GM23338 (cell line): Measurements from ENCODE around the gene PGAP3.

Experiments
- CREB1 ChIP-seq: fragments of 250-450 bp; sonication (Bioruptor Pico); IDR thresholded peaks from 2 replicates; pipeline ENCODE4 v1.5.0; 2020; ENCODE audit warnings: low read depth, mild to moderate bottlenecking, moderate library complexity
- CTCF ChIP-seq, 2 experiments: fragments of 200-600 bp in 1 of 2; sonication (generic) in 1 of 2; conservative IDR thresholded peaks; 2 replicates each; pipeline versions ENCODE4 v1.5.1 to v1.6.1; 2016 to 2017; ENCODE audit warnings: antibody characterized with exemption in 2 of 2, low read depth in 2 of 2, mild to moderate bottlenecking in 2 of 2, moderate library complexity in 1 of 2
- EZH2 ChIP-seq: fragments of 200-600 bp; sonication (generic); IDR thresholded peaks from one replicate; pipeline ENCODE4 v1.8.0; 2017; ENCODE audit warnings: antibody characterized with exemption, mild to moderate bottlenecking, low read depth; ENCODE audit not compliant: unreplicated experiment
- EZH2phosphoT487 ChIP-seq: fragments of 200-600 bp; sonication (generic); IDR thresholded peaks from one replicate; pipeline ENCODE4 v1.8.1; 2018; ENCODE audit warnings: antibody characterized with exemption; ENCODE audit not compliant: unreplicated experiment
- JUNB ChIP-seq: IDR thresholded peaks from one replicate; pipeline ENCODE4 v1.6.1; 2016; ENCODE audit warnings: antibody characterized with exemption; ENCODE audit not compliant: unreplicated experiment
- NANOG ChIP-seq: IDR thresholded peaks from 2 replicates; pipeline ENCODE4 v1.6.1; 2016; ENCODE audit warnings: antibody characterized with exemption, borderline replicate concordance
- POLR2AphosphoS5 ChIP-seq: IDR thresholded peaks from 2 replicates; pipeline ENCODE4 v1.6.1; 2016; ENCODE audit warnings: antibody characterized with exemption, low read depth
- STAT1 ChIP-seq: IDR thresholded peaks from one replicate; pipeline ENCODE4 v1.6.1; 2016; ENCODE audit warnings: antibody characterized with exemption; ENCODE audit not compliant: unreplicated experiment
- ZNF114 ChIP-seq: fragments of 250-450 bp; sonication (Bioruptor Pico); IDR thresholded peaks from 2 replicates; pipeline ENCODE4 v1.5.0; 2020; ENCODE audit warnings: mild to moderate bottlenecking, moderate library complexity
- ZNF331 ChIP-seq: fragments of 250-450 bp; sonication (Bioruptor Pico); IDR thresholded peaks from 2 replicates; pipeline ENCODE4 v1.5.0; 2020; ENCODE audit warnings: low read depth, mild to moderate bottlenecking, moderate library complexity
- TF ChIP-seq, protein P1 (sequence below): IDR thresholded peaks from one replicate; pipeline ENCODE4 v1.6.1; 2018; ENCODE audit warnings: antibody characterized with exemption; ENCODE audit not compliant: unreplicated experiment
- TF ChIP-seq, protein P2 (sequence below): IDR thresholded peaks from 2 replicates; pipeline ENCODE4 v1.6.1; 2016; ENCODE audit warnings: antibody characterized with exemption

GRCh38 chr17:39641097-39641496 lies 46.8 kb downstream of the PGAP3 start:
- TF ChIP-seq CTCF (conservative IDR thresholded peaks at IDR 0.05; ENCODE audit: low read depth in 2 of 2) = no peak
- TF ChIP-seq, protein P1, sequence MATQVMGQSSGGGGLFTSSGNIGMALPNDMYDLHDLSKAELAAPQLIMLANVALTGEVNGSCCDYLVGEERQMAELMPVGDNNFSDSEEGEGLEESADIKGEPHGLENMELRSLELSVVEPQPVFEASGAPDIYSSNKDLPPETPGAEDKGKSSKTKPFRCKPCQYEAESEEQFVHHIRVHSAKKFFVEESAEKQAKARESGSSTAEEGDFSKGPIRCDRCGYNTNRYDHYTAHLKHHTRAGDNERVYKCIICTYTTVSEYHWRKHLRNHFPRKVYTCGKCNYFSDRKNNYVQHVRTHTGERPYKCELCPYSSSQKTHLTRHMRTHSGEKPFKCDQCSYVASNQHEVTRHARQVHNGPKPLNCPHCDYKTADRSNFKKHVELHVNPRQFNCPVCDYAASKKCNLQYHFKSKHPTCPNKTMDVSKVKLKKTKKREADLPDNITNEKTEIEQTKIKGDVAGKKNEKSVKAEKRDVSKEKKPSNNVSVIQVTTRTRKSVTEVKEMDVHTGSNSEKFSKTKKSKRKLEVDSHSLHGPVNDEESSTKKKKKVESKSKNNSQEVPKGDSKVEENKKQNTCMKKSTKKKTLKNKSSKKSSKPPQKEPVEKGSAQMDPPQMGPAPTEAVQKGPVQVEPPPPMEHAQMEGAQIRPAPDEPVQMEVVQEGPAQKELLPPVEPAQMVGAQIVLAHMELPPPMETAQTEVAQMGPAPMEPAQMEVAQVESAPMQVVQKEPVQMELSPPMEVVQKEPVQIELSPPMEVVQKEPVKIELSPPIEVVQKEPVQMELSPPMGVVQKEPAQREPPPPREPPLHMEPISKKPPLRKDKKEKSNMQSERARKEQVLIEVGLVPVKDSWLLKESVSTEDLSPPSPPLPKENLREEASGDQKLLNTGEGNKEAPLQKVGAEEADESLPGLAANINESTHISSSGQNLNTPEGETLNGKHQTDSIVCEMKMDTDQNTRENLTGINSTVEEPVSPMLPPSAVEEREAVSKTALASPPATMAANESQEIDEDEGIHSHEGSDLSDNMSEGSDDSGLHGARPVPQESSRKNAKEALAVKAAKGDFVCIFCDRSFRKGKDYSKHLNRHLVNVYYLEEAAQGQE = no peak
- TF ChIP-seq EZH2 = no peak
- TF ChIP-seq POLR2AphosphoS5 = no peak
- no peak for TF ChIP-seq EZH2phosphoT487
- no peak for TF ChIP-seq CREB1
- no peak for TF ChIP-seq ZNF331 (CRISPR knock-in tag)
- TF ChIP-seq, protein P2, sequence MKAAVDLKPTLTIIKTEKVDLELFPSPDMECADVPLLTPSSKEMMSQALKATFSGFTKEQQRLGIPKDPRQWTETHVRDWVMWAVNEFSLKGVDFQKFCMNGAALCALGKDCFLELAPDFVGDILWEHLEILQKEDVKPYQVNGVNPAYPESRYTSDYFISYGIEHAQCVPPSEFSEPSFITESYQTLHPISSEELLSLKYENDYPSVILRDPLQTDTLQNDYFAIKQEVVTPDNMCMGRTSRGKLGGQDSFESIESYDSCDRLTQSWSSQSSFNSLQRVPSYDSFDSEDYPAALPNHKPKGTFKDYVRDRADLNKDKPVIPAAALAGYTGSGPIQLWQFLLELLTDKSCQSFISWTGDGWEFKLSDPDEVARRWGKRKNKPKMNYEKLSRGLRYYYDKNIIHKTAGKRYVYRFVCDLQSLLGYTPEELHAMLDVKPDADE = no peak
- TF ChIP-seq JUNB = no peak
- TF ChIP-seq NANOG = no peak
- no peak for TF ChIP-seq STAT1
- TF ChIP-seq ZNF114 (CRISPR knock-in tag) = no peak
